Neural progenitor cell (in vitro differentiated cells): ENCODE results near the gene CORIN.

Source experiments
- CTCF ChIP-seq: fragments of 200-600 bp; sonication (generic); IDR thresholded peaks from 2 replicates; pipeline ENCODE4 v1.5.1; 2017; ENCODE audit warnings: antibody characterized with exemption, mild to moderate bottlenecking
- EZH2phosphoT487 ChIP-seq: fragments of 200-600 bp; sonication (generic); IDR thresholded peaks from 2 replicates; pipeline ENCODE4 v1.6.1; 2017; ENCODE audit warnings: antibody characterized with exemption

- TF ChIP-seq EZH2phosphoT487 (no peak), CTCF (no peak)
Measured at GRCh38 chr4:47790105-47790504, 47.8 kb downstream of the CORIN start.
